ENCODE results near the gene XDH.
A peak's percentile ranks its signal among the peaks of the same experiment; 100 is the strongest.

Gene XDH

GRCh38 chr2:31334311-31335026 lies 80.1 kb downstream of the XDH start:
- ChIA-PET CTCF (interaction anchor here (0.6 to 2.3 kb wide), 11 partner anchors 10 to 1106 kb away, joined by 3 to 12 read pairs (median 4); partner anchors contain the start of gene GALNT14), POLR2A (ENCODE audit: low non-redundant PET) (no interaction called here)
- TF ChIP-seq, protein P1, sequence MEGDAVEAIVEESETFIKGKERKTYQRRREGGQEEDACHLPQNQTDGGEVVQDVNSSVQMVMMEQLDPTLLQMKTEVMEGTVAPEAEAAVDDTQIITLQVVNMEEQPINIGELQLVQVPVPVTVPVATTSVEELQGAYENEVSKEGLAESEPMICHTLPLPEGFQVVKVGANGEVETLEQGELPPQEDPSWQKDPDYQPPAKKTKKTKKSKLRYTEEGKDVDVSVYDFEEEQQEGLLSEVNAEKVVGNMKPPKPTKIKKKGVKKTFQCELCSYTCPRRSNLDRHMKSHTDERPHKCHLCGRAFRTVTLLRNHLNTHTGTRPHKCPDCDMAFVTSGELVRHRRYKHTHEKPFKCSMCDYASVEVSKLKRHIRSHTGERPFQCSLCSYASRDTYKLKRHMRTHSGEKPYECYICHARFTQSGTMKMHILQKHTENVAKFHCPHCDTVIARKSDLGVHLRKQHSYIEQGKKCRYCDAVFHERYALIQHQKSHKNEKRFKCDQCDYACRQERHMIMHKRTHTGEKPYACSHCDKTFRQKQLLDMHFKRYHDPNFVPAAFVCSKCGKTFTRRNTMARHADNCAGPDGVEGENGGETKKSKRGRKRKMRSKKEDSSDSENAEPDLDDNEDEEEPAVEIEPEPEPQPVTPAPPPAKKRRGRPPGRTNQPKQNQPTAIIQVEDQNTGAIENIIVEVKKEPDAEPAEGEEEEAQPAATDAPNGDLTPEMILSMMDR (conservative IDR thresholded peaks at IDR 0.05; ENCODE audit: low read depth): no peak
- H3K27ac ChIP-seq: no peak overlapping the region
- no peak for DNase-seq (ENCODE audit: low spot score)

DNA sequence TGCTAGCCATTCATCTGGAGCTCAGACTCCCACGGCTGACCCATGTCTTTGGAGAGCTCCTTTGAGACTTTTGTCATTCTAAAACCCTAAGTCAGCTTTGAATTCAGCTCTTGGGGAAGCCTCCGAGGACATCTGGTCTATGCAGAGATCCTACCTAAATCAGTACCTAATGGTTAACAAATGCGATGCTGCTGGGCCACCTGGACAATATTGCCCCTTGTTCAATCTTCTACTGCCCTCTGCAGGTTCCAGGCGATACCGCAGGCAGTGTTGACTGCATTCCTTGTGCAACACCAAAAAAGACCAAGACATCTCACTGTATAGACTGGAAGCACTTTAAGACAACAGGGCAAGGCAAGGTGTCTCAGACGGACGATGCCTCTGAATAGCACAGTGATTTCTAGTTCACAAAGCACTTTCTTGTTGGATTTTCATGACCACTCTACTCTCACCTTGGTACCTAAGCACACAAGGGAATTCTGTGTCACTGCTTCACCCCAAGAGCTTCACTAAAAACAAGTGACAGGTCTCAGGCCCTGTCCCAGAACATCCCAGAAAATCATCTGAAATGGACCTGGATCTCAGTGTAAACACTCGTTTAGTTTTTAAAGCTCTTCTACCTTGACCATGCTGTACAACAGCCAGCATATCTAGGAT lies 80.9 kb downstream of the XDH start:
- ChIA-PET POLR2A (ENCODE audit: low non-redundant PET) (no interaction called here), CTCF (interaction anchor here (0.5 to 2.3 kb wide), 15 partner anchors 9 to 622 kb away, joined by 3 to 12 read pairs (median 4); partner anchors contain the start of genes EHD3 and GALNT14)
- TF ChIP-seq, protein P1 (conservative IDR thresholded peaks at IDR 0.05; ENCODE audit: low read depth): peak; percentile 82
- H3K27ac ChIP-seq: no peak overlapping the region
- peak; percentile 69 for DNase-seq (ENCODE audit: low spot score)

GRCh38 chr2:31333046-31333445 lies 81.5 kb downstream of the XDH start:
- DNase-seq (ENCODE audit: low spot score): no peak
- TF ChIP-seq, protein P1 (conservative IDR thresholded peaks at IDR 0.05; ENCODE audit: low read depth): no peak
- ChIA-PET POLR2A (ENCODE audit: low non-redundant PET) (no interaction called here), CTCF (interaction anchor here (0.5 to 2.3 kb wide), 13 partner anchors 9 to 1207 kb away, joined by 3 to 12 read pairs (median 4); partner anchors contain the start of genes EHD3 and GALNT14)
- H3K27ac ChIP-seq: no peak overlapping the region

DNA sequence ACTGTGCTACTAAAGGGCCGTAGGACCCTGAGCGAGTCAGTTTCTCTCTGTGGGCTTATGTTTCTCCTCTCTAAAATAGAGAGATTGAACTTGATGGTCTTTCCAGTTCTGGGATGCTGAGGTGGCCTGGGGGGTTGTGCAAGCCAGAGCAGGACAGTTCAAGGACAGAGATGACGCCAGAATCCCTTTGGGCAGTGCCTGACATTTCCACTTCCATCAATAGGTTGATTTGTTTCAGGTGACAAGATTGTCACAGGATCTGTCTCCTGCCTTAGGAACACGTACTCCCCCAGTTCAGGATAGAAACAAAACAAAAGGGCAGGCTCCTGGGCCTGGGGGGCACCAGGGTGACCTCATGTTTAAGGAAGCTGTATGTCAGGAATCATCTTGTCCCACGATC lies 82.0 kb downstream of the XDH start:
- ChIA-PET CTCF (interaction anchor here (0.6 to 1.8 kb wide), 9 partner anchors 8 to 1207 kb away, joined by 3 to 8 read pairs (median 3); partner anchors contain the start of genes EHD3 and GALNT14), POLR2A (ENCODE audit: low non-redundant PET) (no interaction called here)
- no peak overlapping the region for H3K27ac ChIP-seq
- TF ChIP-seq, protein P1 (conservative IDR thresholded peaks at IDR 0.05; ENCODE audit: low read depth): no peak
- DNase-seq (ENCODE audit: low spot score): no peak

GRCh38 chr2:31331156-31331555 lies 83.4 kb downstream of the XDH start:
- TF ChIP-seq, protein P1 (conservative IDR thresholded peaks at IDR 0.05; ENCODE audit: low read depth): no peak
- POLR2A ChIA-PET (ENCODE audit: low non-redundant PET): no interaction called here
- CTCF ChIA-PET: interaction anchor here (0.6 to 1.4 kb wide), 2 partner anchors 161 to 183 kb away, joined by 3 to 6 read pairs; no protein-coding TSS in a partner anchor
- DNase-seq (ENCODE audit: low spot score): no peak
- no peak overlapping the region for H3K27ac ChIP-seq

DNA sequence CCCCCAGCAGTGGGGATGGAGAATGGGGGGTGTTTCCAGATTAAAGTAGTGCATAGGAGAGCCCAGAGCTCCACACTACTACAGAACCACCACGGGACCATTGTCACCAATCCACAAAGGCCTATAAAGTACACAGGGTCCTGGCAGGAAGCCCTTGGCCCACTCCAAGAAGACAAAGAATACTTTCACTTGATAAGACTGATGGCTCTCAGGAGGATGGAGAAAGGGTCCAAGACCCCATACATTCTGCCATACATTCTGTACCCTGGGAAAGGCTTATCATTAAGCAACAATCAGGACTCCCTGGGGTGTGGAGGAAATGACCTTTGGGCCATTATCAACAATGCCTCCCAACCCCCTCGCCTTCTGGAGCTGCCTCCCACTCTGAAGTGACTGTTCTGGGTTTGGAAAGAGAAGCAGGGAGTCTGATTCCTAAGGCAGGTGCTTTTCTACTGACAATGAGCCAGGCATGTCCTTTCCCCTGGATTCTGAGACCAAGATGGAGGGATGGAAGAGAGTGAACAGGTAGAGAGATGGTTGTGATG lies 85.4 kb downstream of the XDH start:
- POLR2A ChIA-PET (ENCODE audit: low non-redundant PET): no interaction called here
- CTCF ChIA-PET: no interaction called here
- DNase-seq (ENCODE audit: low spot score): no peak
- TF ChIP-seq, protein P1 (conservative IDR thresholded peaks at IDR 0.05; ENCODE audit: low read depth): no peak
- H3K27ac ChIP-seq: no peak overlapping the region
